ENCODE results near the gene SLC35E3.

GRCh38 chr12:68762691-68763090 lies 16.7 kb downstream of the SLC35E3 start:
- TF ChIP-seq POLR2AphosphoS5 (IDR thresholded peaks at IDR 0.05; ENCODE audit: low read depth, low read length) (no peak), TAF1 (IDR thresholded peaks at IDR 0.05; ENCODE audit: low read depth, low read length) (no peak), POLR2A (IDR thresholded peaks at IDR 0.05; ENCODE audit: low read depth, low read length) (no peak), POU2F2 (IDR thresholded peaks at IDR 0.05; ENCODE audit: low read depth, low read length) (no peak), SPI1 (IDR thresholded peaks at IDR 0.05; ENCODE audit: low read depth, low read length) (no peak), PAX5 (IDR thresholded peaks at IDR 0.05; ENCODE audit: insufficient read depth, low read length, severe bottlenecking) (no peak)

All from GM12891 (cell line).